GM18520 (cell line): ENCODE measurements around the gene ZDHHC11.
"Not testable (repeated sequence)": the region's sequence is repeated elsewhere in the genome, so short reads cannot be mapped to it uniquely, and the experiment has no call there.

Source experiments
- ATAC-seq: cut with Tn5 transposase; IDR thresholded peaks from one replicate; pipeline ENCODE4 v1.9.1; 2021; ENCODE audit not compliant: unreplicated experiment

The ZDHHC11 gene

DNA sequence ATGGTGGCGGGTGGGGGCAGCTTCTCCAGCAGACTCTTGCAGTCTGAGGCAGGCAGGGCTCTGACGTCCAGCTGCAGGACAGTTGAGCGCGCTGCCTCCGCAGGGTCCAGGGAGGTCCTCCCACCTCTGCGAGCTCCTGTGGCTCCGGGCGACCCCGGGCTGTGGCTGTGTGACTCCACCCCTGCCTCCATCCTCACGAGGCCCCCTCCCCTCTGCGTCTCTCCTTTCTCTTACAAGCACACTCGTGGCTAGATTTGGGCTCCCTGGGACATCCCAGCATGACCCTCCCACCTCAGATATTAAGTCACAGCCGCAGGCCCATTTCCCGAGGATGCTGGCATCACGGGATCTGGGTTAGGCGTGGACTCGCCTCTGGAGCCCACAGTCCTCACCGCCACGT is 100.6 kb downstream of the ZDHHC11 start:
- ATAC-seq: not testable (repeated sequence)

DNA sequence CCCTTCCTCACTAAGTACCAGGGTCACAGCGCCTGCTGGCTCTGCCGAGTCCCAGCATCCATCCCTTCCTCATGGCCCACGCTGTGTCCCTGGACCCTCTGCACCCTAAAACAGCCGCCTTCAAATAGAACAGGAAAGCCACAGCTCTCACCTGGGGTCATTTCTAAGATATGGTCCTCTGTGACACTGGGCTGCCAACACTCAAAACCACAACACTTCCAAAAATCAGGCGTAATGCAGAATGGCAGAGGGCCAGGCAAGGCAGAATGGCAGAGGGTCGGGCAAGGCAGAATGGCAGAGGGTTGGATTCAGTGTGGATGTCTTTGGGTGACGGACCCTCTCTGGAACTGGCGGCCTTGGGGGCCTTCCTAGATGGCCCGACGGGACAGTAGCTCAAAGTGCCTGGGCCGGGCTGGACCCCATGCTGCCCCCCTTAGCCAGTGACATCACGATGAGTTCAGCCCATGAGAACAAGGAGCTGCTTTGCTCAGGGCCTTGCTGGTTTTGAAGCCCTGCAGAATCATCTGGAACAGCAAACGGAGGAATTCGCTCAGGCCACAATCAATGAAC is 101.6 kb downstream of the ZDHHC11 start:
- ATAC-seq: no peak

DNA sequence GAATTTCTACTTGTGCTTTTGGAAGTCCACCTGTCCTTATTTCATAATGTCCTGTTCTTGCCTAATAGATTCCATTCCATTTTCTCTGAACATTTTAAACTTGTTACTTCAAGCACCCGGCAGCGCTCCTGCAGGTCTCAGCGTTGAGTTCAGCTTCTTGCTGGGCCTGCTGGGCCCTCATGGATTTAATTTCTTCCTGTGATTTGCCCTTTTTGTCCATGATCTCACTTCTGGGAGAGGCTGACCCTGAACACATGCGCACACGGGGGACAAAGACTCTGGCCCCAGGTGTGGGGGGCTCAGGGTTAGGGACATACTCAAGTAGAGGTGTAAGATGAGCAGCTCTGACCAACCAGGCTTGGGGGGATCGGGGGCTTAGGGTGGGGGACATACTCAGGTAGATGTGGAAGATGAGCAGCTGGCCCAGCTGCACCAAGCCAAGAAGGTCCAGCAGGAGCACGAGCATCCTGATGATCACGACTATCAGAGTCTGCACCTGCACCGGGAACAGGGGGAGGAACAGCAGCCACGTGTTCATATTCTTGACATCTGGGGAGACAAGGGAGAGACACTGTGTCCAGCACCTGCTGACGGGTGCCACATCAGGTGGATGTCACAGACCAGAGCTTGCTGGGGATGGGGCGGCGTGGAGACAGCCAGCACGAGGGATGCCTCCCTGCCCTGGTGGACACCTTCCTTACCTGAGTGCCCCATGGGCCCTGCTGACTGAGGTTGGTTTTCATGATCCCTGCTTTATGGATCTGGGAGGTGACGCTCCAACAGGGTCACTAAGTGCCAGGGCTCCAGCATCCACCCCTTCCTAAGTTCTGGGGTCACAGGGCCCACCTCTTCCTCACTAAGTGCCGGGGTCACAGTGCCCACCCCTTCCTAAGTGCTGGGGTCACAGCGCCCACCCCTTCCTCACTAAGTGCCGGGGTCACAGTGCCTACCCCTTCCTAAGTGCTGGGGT is 102.5 kb downstream of the ZDHHC11 start:
- ATAC-seq: not testable (repeated sequence)

DNA sequence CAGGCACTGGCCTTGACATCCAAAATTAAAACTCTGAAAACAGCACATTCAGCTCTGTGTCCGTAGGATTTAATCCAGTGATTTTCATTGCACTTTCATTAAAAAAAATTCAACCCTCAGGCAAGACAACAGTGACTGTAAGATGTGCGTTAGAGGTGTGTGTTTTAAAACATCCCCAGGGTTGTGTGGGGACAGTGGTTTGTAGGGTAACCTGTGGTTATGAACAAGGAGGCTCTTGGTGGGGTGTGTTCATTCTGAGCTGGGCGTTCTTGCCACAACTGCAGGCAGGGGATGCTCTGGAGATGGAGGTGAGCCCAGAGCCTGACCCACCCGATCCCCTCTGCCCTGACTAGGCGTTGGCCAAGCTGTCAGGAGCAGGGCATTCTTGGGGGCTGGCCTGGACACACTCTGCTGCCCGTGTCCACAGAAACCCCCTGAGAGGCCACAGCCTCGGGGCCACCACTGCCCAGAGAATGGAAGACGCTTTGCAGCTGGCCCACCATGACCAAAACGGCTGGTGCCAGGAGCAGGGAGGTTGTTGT is 103.4 kb downstream of the ZDHHC11 start:
- ATAC-seq: not testable (repeated sequence)

DNA sequence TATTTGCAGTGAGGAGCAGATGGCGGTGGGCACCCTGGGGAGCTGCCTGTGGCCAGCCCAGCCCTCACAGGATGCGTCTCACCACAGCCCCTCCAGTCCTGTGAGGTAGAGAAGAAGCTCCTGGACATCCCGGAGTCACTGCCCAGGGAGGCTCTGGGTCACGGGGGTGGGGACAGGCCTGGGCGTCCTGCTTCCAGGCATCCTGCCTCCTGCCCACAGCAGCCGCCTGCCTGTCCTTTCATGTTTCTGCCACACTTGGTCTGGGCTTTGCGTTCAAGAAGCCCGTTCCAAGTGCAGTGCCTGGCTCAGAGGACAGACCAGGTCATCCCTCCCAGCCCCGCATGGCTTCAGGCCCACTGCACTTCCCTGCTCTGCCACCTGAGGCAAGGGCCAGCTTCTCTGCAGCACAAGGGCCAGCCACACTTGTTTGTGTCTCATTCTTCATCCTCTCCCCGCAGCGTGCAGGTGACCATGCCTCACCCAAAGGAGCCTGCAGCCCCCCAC is 104.5 kb downstream of the ZDHHC11 start:
- no peak for ATAC-seq
